DOHH2 (cell line): ENCODE results near the gene DOCK11.

Experiments used
- CTCF ChIP-seq: fragments of 200-600 bp; sonication (generic); IDR thresholded peaks from one replicate; pipeline ENCODE4 v1.5.1; 2014; ENCODE audit warnings: antibody characterized with exemption, mild to moderate bottlenecking, low read depth, low read length; ENCODE audit not compliant: poor library complexity, severe bottlenecking
- EZH2phosphoT487 ChIP-seq: fragments of 200-600 bp; sonication (generic); IDR thresholded peaks from 2 replicates; pipeline ENCODE4 v1.6.1; 2017; ENCODE audit warnings: borderline replicate concordance, mild to moderate bottlenecking, antibody characterized with exemption, low read length, moderate library complexity, mixed read lengths

- TF ChIP-seq CTCF: no peak
- no peak for TF ChIP-seq EZH2phosphoT487
These were observed 3.7 kb downstream of the DOCK11 start for GRCh38 chrX:118499295-118499694.
